Esophagus (tissue), 2 donors: ENCODE data around the gene COL5A3. TPM values are rescaled to one million over a fixed set of nuclear protein-coding genes. Genes with fewer than 3 reads are reported as not detected.
A peak's percentile ranks its signal among the peaks of the same experiment; 100 is the strongest.
"Not testable (repeated sequence)": the region's sequence is repeated elsewhere in the genome, so short reads cannot be mapped to it uniquely, and the experiment has no call there.

ENCODE experiments used
- H3K27ac ChIP-seq, 2 donors: one replicate each; pipeline ENCODE4 v1.5.1; 2013; ENCODE audit warnings: low read depth in 2 of 2, mild to moderate bottlenecking in 2 of 2, inconsistent platforms in 1 of 2, low read length in 1 of 2, moderate library complexity in 1 of 2
- H3K27me3 ChIP-seq, 2 donors: one replicate each; pipeline ENCODE4 v1.6.1; 2013; ENCODE audit warnings: low read length in 2 of 2, control low read depth in 1 of 2, mild to moderate bottlenecking in 1 of 2; ENCODE audit not compliant: insufficient read depth in 2 of 2, control insufficient read depth in 1 of 2
- H3K36me3 ChIP-seq, 2 donors: one replicate each; pipeline ENCODE4 v1.6.1; 2013; ENCODE audit warnings: low read length in 1 of 2; ENCODE audit not compliant: control insufficient read depth in 2 of 2, insufficient read depth in 2 of 2
- H3K4me1 ChIP-seq, 2 donors: one replicate each; pipeline ENCODE4 v1.6.1; 2013; ENCODE audit warnings: low read length in 1 of 2; ENCODE audit not compliant: control insufficient read depth in 2 of 2, insufficient read depth in 2 of 2
- H3K4me3 ChIP-seq, 2 donors: one replicate each; pipeline ENCODE4 v1.5.1; 2013; ENCODE audit warnings: low read length in 2 of 2, mild to moderate bottlenecking in 2 of 2, low read depth in 1 of 2, moderate library complexity in 1 of 2
- H3K9me3 ChIP-seq, 2 donors: one replicate each; pipeline ENCODE4 v1.6.1; 2013; ENCODE audit warnings: mild to moderate bottlenecking in 2 of 2, low read depth in 1 of 2, low read length in 1 of 2, moderate library complexity in 1 of 2; ENCODE audit not compliant: control insufficient read depth in 2 of 2, insufficient read depth in 1 of 2
- whole genome bisulfite sequencing, 2 donors: extraction: QIAGEN DNeasy Blood & Tissue Kit; methylation state at CpG; one replicate each; pipeline ENCODE4 v1.1.7; 2013; 5-methylcytosine and 5-hydroxymethylcytosine counted together
- polyA plus RNA-seq, 2 donors: library from polyadenylated mRNA; stranded (reverse); fragments of 200-250 nt; gene quantifications; one replicate each; pipeline ENCODE4 v1.2.3, GENCODE V29; 2013
- donor health status: healthy with polysubstance abuse.
- donor health status: Bipolar disorder and iron deficiency.

The COL5A3 gene
- polyA plus RNA-seq, 2 donors, result 5.6 to 6.8 TPM

- Histone ChIP-seq H3K27me3 (peaks cover 0 to 4% of the 10 kb centered on the region in 2 donors), H3K4me3 (peak overlapping the region; percentile 42 to 50), H3K9me3 (no peaks in the 10 kb centered on the region), H3K36me3 (no peaks in the 10 kb centered on the region), H3K4me1 (peaks cover 6 to 8% of the 10 kb centered on the region in 2 donors), H3K27ac (peak overlapping the region in 1 of 2 donors; percentile 1)
- WGBS, 2 donors, result 1% methylated on average over 28 to 44 of the region's 44 CpGs
These were observed 74.6 kb downstream of the COL5A3 start for GRCh38 chr19:9935506-9936325.

DNA sequence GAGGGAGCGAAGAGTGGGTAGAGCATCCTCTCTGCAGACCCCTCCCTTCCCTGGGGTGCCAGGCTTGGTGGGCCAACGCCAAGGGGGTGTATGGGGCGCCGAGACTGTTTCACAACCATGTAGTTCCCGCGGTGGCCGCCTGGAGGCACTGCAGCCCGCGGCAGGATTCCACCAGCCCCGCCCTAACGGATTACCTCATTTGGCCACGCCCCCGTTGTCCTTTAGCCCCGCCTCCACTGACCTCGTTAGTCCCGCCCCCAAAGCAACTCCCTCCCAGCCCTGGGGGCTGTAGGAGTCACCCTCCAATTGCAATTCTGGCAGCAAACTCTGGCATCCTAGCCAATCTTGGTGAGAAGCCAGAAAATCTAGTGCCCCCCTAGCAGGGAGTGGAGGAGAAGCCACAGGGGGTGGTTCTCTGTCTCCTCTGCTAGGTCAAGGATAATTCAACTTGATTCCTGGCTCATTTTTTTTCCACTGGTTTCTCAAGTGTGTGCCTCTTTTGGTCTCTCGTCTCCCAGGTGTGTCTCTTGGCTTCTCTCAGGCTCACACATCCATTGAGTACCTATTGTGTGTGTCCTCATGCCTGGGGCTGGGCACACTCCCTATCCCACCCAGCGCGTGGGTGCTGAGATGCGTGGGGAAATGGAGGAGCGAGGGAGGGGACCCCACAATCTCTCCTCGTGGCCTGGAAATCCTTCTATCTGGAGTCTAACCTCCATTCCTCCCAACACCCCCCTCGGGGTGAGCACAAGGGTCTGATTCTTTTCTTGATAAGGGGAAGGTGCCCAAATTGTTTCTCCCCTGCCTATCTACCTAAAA lies 76.0 kb downstream of the COL5A3 start:
- Histone ChIP-seq H3K36me3 (no peaks in the 10 kb centered on the region), H3K4me3 (no peak overlapping the region), H3K9me3 (no peaks in the 10 kb centered on the region), H3K4me1 (peaks cover 6 to 8% of the 10 kb centered on the region in 2 donors), H3K27ac (peak overlapping the region; percentile 4 to 74), H3K27me3 (peaks cover 0 to 4% of the 10 kb centered on the region in 2 donors)
- 10% methylated on average over 23 of the region's 23 CpGs for WGBS, 2 donors

DNA sequence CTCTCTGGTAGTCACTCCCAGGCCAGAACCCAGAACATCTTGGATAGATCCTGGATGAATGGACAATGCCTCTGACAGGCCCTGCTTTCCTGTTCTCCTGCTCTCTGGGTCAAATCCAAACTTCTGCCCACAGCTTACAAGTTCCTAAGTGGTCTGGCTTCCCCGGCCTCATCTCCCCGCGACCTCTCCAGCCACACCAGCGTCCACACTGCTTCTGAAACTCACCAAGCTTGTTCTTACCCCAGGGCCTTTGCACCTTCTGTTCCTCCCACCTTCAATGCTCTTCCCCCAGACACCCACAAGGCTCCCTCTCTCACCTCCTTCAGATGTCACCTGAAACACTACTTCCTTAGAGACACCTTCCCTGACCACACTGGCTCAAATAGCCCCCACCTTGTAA lies 77.5 kb downstream of the COL5A3 start:
- Histone ChIP-seq H3K36me3 (no peaks in the 10 kb centered on the region), H3K9me3 (no peaks in the 10 kb centered on the region), H3K27ac (no peak overlapping the region), H3K27me3 (peaks cover 0 to 4% of the 10 kb centered on the region in 2 donors), H3K4me1 (peaks cover 6 to 8% of the 10 kb centered on the region in 2 donors), H3K4me3 (no peak overlapping the region)
- WGBS, 2 donors, result 89 to 92% methylated on average over 4 of the region's 4 CpGs

DNA sequence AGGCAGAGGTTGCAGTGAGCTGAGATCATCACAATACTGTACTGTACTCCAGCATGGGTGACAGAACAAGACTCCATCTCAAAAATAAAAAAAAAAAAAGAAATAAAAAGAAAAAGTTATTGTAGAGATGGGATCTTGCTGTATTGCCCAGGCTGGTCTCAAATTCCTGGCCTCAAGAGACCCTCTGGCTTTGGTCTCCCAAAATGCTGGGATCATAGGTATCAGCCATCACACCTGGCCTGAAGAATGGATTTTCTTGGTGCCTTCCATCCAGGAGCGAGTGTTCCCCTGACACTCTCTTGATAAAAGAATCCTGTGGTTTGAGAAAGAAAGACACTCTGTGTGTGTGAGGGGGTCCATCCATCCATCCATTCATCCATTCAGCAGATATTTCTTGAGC lies 78.7 kb downstream of the COL5A3 start:
- Histone ChIP-seq H3K4me1 (peaks cover 6 to 8% of the 10 kb centered on the region in 2 donors), H3K27me3 (peaks cover 0 to 2% of the 10 kb centered on the region in 2 donors), H3K4me3 (no peak overlapping the region), H3K36me3 (no peaks in the 10 kb centered on the region), H3K9me3 (no peaks in the 10 kb centered on the region), H3K27ac (no peak overlapping the region)
- 82 to 88% methylated on average over 1 of the region's 1 CpG for WGBS, 2 donors

- Histone ChIP-seq H3K9me3 (no peaks in the 10 kb centered on the region), H3K36me3 (no peaks in the 10 kb centered on the region), H3K4me1 (no peaks in the 10 kb centered on the region), H3K4me3 (no peak overlapping the region), H3K27me3 (no peaks in the 10 kb centered on the region), H3K27ac (no peak overlapping the region)
- 82 to 87% methylated on average over 4 of the region's 4 CpGs for WGBS, 2 donors
These were observed 86.9 kb downstream of the COL5A3 start for GRCh38 chr19:9923440-9923839.

DNA sequence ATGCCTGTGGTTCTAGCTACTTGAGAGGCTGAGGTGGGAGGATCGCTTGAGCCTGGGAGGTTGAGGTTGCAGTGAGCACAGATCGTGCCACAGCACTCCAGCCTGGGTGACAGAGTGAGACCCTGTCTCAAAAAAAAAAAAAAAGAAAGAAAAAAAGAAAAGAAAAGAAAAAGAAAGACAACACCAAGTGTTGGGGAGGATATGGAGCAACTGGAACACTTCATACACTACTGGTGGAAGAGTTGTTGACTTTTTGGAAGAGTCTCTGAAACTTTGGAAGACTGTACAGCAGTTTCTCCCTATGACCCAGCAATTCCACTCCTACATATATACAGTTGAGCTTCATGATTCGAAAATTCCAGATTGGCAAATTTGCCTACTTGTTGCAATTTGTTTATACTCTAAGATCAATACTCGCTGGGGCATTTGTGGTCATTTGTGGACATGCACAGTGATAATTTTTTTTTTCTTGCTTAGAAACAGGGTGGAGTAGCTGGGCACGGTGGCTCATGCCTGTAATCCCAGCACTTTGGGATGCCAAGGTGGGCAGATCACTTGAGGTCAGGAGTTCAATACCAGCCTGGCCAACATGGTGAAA lies 87.4 kb downstream of the COL5A3 start:
- WGBS, 2 donors, result 77 to 90% methylated on average over 5 of the region's 5 CpGs
- not testable (repeated sequence) for H3K36me3 ChIP-seq

GRCh38 chr19:9917321-9917720 lies 93.0 kb downstream of the COL5A3 start:
- Histone ChIP-seq H3K36me3 (no peaks in the 10 kb centered on the region), H3K27me3 (peaks cover 0 to 4% of the 10 kb centered on the region in 2 donors), H3K9me3 (no peaks in the 10 kb centered on the region), H3K27ac (no peak overlapping the region), H3K4me1 (peaks cover 3 to 6% of the 10 kb centered on the region in 2 donors), H3K4me3 (no peak overlapping the region)
- 6 to 11% methylated on average over 3 of the region's 3 CpGs for WGBS, 2 donors

More for the DNA sequence above, 87.4 kb downstream of the COL5A3 start:
- H3K4me3 ChIP-seq, H3K27me3 ChIP-seq, H3K4me1 ChIP-seq, H3K27ac ChIP-seq, H3K9me3 ChIP-seq: not testable (repeated sequence)

GRCh38 chr19:9916719-9917118 lies 93.6 kb downstream of the COL5A3 start:
- Histone ChIP-seq H3K4me3 (no peak overlapping the region), H3K27ac (no peak overlapping the region), H3K9me3 (no peaks in the 10 kb centered on the region), H3K27me3 (peaks cover 0 to 4% of the 10 kb centered on the region in 2 donors), H3K36me3 (no peaks in the 10 kb centered on the region), H3K4me1 (peaks cover 3 to 6% of the 10 kb centered on the region in 2 donors)
- WGBS, 2 donors, result 50 to 51% methylated on average over 6 of the region's 6 CpGs
